H1 (cell line): ENCODE data around the gene GINS2. TPM values are rescaled to one million over a fixed set of nuclear protein-coding genes. Genes with fewer than 3 reads are reported as not detected.

ENCODE experiments used
- CHD1 ChIP-seq: IDR thresholded peaks from 2 replicates; pipeline ENCODE4 v1.6.1; 2012; ENCODE audit warnings: low read depth, low read length, improper control_type of control experiment
- CREB1 ChIP-seq: IDR thresholded peaks from 2 replicates; pipeline ENCODE4 v1.6.1; 2012; ENCODE audit warnings: inconsistent platforms
- EZH2 ChIP-seq: fragments of 200-600 bp; sonication (generic); IDR thresholded peaks from 2 replicates; pipeline ENCODE4 v1.7.1; 2012; ENCODE audit warnings: low read depth, mild to moderate bottlenecking, moderate library complexity, low read length, inconsistent platforms; ENCODE audit not compliant: severe bottlenecking
- SP1 ChIP-seq: IDR thresholded peaks from 2 replicates; pipeline ENCODE4 v1.6.1; 2011; ENCODE audit warnings: low read depth, low read length
- polyA plus RNA-seq, 7 experiments: library from polyadenylated mRNA; depleted of rRNA in 3 of 7; stranded (reverse) in 5 of 7; unstranded in 2 of 7; fragments of >200 nt in 5 of 7; fragments of 200-250 nt in 2 of 7; gene quantifications; 1 replicate in 5 of 7; 2 replicates in 1 of 7; 4 replicates in 1 of 7; pipeline versions ENCODE4 v1.2.1 to v1.2.3, GENCODE V29; 2011 to 2013; ENCODE audit warnings: missing spikeins in 2 of 7, mixed read lengths in 2 of 7
- total RNA-seq: library from RNA; stranded (reverse); fragmentation: NEBNext Ultra II Directional; extraction: Animal tissue kit (Norgen Biotek cat#: 25700); gene quantifications from 2 replicates; pipeline ENCODE4 v1.2.1, GENCODE V29; 2021

GINS2 gene
- total and polyA plus RNA-seq, 2 of the 8 experiments (the other 6 are each of a cell fraction or from before 2014, with no cell fraction given) = 29.4 to 59.1 TPM

DNA sequence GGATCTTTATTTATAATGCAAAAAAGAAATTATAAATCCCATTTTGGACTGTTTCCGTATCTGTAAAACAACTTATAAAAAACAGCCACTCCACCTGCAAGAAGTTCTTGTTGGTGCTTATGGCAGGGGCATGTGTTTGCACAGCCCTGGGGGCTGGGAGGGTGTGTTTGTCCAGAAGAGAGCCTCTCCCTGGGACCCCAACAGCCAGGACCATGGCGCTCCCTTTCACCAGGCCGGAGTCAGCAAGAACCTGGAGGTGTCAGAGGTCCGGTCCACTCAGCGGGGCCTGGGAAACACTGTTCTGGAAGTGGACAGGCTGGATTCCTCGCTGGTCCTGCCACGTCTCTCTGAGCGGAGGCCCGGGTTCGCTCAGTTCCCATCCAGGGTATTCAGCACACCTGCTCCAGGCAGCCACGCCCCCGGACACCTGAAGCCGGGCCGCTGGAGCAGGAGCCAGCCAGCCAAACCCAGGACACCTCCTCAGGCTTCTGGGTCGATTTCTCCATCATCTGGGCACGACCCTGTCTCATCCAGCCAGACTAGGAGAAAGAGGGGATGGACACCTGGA, 18.9 kb upstream of the GINS2 start (continued):
- no peak for TF ChIP-seq EZH2
- no peak for TF ChIP-seq CHD1
- no peak for TF ChIP-seq SP1
- no peak for TF ChIP-seq CREB1
